Suppressor macrophage treated with lipopolysaccharide for 4 hours (primary cell): ENCODE results near the gene MFGE8.
A peak's percentile ranks its signal among the peaks of the same experiment; 100 is the strongest.

Experiments used
- DNase-seq: peaks from one replicate; pipeline ENCODE4 v3.0.0-alpha.2; 2020

The MFGE8 gene

DNA sequence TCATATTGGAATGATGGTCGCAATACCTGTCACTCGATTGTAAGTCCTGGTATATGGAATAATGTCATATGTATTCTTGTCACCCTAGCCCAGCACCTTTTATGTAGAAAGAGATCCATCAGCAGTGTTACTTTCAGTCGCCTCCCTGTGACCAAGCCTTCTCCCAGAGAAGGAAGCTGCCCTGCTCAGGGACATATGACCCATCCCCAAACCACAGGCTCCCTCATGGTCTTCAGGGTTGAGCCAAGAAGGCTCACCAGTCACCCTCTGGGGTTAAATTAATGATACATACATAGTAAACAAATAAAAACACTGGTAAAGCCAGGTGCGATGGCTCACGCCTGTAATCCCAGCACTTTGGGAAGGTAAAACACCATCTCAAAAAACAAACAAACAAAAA lies 4.6 kb upstream of the MFGE8 start:
- DNase-seq = no peak

GRCh38 chr15:88915354-88915753 lies 2.2 kb upstream of the MFGE8 start:
- no peak for DNase-seq

GRCh38 chr15:88913850-88914169 lies 631 bp upstream of the MFGE8 start:
- DNase-seq = no peak

GRCh38 chr15:88912500-88912921 lies 668 bp downstream of the MFGE8 start:
- no peak for DNase-seq

DNA sequence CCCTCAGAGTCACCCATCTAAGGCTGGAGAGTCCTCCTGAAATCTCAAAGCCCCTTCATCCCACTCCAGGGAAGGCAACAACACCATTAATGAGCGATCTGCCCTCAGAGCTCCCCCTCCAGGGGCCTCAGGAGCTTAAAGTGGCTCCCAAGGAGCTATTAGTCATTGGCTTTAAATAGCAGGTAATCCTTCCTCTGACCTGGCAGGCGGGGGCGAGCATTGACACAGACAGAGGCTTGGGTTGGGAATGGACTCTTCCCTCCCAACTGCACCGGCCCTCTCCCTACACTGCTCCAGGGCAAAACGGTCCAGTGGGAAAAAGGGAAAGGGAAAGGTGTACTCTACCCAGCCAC lies 1.4 kb downstream of the MFGE8 start:
- no peak for DNase-seq

DNA sequence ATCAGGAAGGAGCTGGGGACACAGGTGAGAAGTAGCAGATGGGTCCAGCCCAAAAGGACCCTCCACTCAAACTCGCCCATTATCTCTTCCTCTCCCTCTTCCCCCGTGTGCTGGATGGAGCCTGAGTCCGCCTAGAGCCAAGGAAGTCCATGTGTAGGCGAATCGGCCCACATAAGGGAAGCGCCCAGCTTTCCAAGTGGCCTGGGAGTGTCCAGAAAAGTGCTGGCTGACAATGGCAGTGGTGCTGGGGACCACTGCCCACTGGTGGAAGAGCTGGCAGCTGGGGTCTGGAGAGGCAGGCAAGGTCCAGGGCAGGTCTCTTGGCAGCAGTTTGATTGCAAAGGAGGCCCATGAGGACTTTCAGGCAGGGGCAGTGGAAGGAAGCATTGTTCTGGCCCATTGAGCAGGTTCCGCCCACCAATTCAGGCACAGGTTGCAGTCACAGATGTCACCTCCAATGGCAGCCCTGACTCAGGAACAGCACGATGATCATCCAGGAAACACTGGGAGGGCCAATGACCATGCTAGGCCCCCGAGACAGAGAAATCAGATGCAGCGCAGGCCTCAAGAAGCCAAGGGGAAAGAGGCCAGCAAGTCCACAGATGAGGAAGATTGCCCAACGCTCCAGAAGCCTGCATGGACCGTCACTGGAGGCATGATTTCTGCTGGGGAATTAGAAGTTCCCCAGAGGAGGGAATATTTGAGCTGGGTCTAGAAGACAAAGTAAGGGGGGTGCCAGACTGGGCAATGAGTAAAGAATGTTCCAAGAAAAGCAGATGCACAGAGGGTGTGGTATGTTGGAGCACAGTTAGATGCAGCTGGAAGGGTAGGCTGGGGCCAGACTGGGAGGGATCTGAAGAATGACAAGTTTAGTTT lies 3.0 kb downstream of the MFGE8 start:
- DNase-seq = no peak

DNA sequence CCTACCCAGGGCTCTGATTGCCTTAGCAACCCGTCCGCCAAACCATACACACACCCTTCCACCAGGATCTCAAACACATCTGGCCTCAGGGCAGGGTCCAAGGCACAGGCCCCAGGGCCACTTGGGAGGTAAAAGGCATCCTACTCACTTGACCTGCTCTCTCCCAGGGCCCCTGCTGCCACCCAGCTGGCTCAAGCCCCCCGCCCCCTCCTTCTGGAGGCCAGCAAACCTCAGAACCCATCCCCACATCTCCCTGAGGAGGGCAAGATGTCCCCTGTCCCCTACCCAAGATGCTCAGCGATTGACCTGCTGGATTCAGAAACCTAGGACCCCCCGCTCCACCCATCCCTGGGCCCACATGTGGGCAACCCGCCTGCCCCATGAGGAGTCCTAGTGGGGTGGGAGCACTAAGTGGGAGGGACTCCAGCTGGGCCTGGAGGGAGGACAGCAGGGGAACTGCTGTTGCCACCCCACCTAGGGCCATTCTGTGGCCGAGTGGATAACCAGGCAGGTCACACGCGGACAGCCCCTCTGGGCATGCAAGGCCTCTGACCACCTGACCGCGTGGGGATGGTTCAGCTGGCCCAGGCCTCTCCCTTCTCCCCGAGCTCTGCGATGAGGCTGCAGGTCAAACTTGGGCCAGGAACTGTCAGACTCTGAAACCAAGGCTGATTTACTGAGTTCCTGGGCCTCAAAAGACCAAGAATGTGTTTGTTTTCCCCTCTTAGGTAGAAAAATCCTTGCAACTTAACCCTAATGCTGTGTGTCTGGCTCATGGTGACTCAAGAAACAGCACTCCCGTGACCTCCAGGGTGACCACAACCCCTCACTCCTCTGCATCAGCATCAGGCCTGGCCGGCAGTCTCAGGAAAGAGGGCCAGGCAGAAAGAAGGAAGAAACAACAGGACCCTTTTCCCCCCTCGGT lies 4.2 kb downstream of the MFGE8 start:
- no peak for DNase-seq

DNA sequence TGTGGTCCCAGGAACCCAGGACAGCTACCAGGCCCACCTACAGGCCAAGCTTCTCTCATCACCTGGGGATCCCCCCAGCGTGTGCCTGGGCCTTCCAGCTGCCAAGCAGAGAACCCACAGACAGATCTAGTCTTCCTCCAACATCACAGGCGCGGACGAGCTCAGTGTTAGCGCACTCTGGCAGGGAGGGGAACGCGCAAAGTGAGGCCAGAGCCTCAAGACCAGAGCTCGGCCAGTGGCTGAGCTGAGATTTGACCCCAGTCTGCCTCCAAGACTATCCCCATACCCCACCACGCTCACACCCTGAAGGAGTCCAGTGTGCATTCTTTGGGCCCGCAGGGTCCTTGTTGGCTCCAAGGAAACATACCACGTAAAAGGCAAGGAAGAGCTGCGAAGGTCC lies 5.1 kb downstream of the MFGE8 start:
- no peak for DNase-seq

- DNase-seq = no peak
Measured at GRCh38 chr15:88907111-88907510, 6.1 kb downstream of the MFGE8 start.

DNA sequence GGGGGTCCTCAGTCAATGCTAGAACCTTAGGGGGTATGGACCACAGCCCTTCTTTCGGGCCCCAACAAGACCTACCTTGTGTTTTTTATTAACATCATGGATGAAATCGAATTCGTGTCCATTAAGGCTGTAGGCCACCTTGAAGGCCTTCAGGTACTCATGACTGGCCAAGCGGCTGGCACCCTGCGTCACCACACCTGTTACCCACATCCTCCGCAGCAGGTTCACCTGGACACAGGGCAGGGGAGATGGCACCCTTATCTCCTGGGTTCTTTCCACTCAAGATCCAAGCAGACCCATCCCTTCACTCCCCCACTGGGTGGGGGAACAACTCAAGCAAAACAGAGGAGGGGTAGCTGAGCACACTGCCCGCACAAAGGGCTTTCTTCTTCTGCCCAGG lies 6.6 kb downstream of the MFGE8 start:
- no peak for DNase-seq

- no peak for DNase-seq
Measured at GRCh38 chr15:88906130-88906529, 7.0 kb downstream of the MFGE8 start.

GRCh38 chr15:88905576-88905975 lies 7.6 kb downstream of the MFGE8 start:
- no peak for DNase-seq

- peak; percentile 84 for DNase-seq
Measured at GRCh38 chr15:88904624-88905327, 8.4 kb downstream of the MFGE8 start.

DNA sequence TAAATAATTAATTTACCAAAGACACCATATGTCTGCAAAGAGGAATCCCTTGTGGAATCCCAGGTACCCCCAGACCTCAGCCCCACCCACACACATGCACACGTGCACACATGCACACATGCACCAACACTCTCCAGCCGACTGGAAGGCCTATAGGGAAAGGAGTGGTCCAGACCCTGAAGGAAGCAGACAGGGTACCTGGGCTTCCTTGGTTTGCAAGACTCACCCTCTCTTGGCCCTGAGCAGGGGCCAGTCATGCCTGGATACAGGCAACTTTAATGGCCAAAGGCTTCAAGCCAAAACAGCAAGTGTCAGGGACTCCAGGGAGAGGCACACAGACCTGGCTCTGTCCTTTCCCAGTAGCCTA lies 8.9 kb downstream of the MFGE8 start:
- DNase-seq = no peak

DNA sequence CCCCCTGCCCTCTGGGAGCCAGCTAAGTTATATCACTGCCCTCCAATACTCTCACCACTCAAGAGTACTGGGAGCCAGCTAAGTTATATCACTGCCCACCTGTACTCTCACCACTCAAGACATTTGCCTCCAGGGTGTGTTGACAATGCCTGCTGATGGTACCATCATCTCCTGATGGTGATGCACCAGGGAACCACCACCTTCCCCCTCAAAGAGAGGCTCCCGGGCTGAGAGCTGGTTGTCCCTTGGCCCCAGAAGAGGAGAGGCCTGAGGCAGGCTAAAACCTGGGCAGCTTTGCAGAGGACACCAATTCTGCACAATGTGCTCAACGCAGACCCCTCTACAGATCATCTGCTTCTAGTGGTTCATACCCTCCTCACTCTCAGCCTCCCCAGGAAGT lies 10.3 kb downstream of the MFGE8 start:
- no peak for DNase-seq

- no peak for DNase-seq
Measured at GRCh38 chr15:88902221-88902835, 10.9 kb downstream of the MFGE8 start.

- no peak for DNase-seq
Measured at GRCh38 chr15:88901508-88902220, 11.5 kb downstream of the MFGE8 start.

- DNase-seq = no peak
Measured at GRCh38 chr15:88900982-88901418, 12.2 kb downstream of the MFGE8 start.

DNA sequence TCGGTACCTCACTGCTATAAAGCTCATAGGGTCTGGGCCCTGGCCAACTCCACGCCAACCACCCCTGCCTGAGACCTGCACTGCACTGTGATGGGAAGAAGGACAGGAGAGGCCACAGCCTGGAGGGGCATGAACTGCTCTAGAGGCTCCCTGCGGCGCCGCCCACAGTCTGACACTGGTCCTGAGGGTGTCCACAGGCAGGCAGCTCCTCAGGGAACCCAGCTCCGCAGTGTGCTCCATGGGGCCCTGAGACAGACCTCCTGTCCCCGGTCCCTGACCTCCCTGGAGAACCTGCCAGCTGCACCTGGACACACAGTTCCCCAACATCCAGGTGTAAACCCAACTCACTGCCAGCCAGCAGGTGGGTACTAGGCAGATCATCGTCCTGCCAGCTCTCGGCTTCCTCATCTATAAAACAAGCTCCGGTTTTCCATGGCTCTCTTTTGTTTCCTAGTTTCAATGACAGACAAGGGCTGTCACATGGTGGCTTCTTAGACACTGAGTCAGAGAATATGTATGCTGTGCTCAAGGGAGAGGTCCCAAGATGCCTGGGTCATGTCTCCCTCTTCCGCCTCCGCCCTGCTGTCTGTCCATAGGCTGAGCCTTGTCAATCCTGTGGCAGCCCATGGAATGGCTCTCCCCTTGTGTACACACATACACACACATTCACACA lies 12.7 kb downstream of the MFGE8 start:
- no peak for DNase-seq

GRCh38 chr15:88899251-88899650 lies 13.9 kb downstream of the MFGE8 start:
- DNase-seq = no peak

DNA sequence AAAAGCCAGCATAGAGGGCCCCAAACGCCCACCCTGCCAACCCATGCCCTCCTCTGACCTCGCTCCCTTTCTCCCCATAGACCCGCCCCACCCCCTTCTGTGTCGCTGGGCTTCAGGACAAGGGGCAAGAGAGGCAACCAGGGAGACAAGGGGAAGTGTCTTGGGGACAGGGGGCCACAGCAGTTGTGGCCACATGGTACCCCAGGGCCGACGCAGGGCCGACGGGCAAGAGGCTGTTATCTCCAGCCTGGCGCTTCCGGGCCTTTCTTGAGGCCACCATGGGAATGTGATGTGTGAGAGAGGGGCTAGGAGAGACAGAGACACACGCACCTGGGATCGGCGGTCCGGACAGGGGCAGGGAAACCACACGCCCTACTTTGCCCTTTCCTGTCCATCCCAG lies 14.4 kb downstream of the MFGE8 start:
- DNase-seq = no peak
